Measurements from ENCODE around the gene GNLY.

Gene GNLY

DNA sequence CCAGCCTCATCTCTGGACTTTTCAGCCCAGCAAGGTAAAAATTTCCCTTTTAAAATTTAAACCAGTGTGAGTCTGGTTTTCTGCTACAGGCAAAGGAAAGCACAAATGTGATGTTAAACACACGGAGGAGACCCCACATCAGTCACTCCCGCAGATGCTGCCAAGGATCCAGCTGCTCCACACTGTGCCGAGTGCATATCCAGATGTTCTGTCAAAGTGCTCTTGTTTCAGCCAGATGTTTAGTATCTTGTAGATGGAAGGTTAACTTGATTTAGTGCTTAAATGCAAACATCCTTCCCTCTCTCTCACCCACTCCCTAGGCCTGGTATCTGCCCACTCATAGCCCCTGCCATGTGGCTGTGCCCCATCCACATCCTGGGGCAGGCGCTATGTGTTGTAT lies 43.8 kb downstream of the GNLY start:
- no peak overlapping the region for H3K4me3 ChIP-seq (ENCODE audit: low read depth, low read length)
- TF ChIP-seq, protein P1, sequence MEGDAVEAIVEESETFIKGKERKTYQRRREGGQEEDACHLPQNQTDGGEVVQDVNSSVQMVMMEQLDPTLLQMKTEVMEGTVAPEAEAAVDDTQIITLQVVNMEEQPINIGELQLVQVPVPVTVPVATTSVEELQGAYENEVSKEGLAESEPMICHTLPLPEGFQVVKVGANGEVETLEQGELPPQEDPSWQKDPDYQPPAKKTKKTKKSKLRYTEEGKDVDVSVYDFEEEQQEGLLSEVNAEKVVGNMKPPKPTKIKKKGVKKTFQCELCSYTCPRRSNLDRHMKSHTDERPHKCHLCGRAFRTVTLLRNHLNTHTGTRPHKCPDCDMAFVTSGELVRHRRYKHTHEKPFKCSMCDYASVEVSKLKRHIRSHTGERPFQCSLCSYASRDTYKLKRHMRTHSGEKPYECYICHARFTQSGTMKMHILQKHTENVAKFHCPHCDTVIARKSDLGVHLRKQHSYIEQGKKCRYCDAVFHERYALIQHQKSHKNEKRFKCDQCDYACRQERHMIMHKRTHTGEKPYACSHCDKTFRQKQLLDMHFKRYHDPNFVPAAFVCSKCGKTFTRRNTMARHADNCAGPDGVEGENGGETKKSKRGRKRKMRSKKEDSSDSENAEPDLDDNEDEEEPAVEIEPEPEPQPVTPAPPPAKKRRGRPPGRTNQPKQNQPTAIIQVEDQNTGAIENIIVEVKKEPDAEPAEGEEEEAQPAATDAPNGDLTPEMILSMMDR (IDR thresholded peaks at IDR 0.05; ENCODE audit: borderline replicate concordance, insufficient read depth, low read depth, low read length): no peak

DNA sequence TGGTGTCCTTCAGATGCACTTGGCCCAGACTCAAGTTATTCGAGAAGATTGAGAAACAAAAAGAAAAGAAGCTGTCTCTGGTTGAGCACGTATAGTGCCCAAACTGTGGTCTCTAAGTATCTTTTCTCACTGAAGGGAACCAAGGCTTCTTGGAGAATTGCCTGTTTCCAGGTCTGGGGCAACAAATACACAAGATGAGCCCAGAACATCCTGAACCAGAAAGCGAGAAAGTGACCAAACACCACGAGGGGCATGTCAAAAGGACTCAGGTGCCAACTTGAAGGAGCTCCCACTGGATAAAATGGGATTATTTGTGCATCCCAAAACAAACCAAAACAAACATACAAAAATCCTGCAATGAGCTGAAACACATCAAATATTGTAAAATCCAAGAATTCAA lies 46.0 kb downstream of the GNLY start:
- TF ChIP-seq, protein P1 (IDR thresholded peaks at IDR 0.05; ENCODE audit: borderline replicate concordance, insufficient read depth, low read depth, low read length): no peak

DNA sequence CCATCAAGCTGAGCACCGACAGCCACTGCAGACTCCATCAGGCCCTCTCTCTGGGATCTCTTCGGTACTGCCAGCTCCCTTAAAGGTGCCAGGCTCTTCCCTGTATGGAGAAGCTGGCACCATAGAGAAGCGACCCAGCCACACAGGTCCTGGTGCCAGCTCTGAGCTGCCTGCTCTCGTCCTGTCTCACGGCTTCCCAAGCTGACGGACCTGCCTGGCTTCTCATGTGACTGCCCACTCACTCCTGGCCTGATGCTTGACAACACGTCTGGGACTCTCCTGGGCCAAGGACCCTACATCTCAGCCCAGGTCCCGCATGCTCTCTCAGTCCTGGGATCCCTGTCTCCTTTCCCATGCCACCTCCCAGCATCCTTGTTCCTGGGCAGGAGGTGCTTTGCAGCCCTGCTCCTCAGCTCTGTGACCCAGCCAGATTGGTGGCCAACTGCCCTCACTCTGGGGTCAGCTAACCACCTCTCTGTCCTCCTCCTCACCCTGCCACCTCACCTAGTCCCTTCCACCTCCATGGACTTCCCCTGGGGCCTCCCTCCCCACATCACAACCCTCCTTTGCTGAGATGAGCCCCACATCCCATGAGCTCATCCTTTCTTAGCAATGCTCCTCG lies 47.2 kb downstream of the GNLY start:
- TF ChIP-seq, protein P1 (IDR thresholded peaks at IDR 0.05; ENCODE audit: borderline replicate concordance, insufficient read depth, low read depth, low read length): no peak

More for the DNA sequence above, 46.0 kb downstream of the GNLY start:
- no peak overlapping the region for H3K4me3 ChIP-seq (ENCODE audit: low read depth, low read length)

DNA sequence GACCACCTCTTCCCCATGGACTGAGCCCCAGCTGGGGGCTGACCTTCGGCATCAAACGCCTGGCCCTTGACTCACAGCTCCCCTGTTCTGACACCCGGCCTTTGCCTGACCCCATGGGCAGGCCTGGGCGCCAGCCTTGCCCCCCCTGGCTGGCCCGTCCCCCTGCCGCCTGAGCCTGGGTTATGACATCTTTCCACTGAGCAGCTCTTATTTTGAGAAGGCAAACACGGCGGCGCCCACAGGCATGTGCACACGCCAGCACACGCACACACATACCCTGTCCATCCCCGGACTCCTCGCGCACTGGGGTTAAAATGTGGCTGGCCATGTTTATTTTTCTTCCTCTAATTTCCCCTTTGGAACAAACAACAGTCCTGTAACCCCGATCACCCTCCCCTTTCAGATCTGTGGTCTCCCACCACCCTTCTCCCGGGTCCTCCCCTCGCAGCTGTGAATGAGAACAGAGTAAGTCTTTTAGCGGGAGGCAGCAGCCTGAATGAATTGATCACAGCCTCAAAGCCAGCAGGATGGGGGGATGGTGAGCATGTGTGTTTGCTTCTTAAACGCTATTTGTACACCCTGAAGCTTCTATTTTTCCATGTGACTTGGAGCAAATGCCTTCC lies 47.8 kb downstream of the GNLY start:
- no peak overlapping the region for H3K4me3 ChIP-seq (ENCODE audit: low read depth, low read length)

More for the DNA sequence above, 47.2 kb downstream of the GNLY start:
- H3K4me3 ChIP-seq (ENCODE audit: low read depth, low read length): no peak overlapping the region

DNA sequence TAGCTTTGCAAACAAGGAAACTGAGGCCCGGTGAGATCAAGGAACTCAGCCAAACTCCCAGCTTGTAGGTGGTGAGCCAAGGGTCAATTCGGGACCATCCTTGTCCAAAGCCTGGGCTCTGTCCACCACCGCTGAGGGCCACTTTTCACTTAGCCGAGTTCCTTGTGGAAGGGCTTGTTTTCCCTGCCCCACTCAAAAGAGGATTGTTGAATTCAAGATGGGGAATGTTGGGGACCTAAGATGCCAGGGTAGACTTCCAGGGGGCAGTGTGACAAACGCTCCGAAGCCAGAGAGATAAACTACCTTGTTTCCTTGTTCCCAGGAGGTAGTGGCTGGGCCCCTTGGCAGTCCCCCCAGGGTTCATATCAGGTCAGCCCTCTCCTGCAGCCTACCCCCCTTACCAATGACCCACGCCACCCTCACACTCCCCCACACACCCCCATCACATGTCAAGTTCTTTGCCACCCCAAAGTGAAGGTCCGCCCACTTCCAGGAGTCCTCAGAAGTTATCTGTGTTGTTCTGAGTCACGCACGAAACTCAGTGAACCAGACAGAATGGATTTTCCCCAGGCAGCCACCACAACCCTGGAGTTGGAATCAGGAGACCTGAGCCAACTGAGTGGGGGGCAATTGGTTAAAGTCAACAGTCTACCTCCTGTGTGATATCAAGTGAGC lies 49.3 kb downstream of the GNLY start:
- TF ChIP-seq, protein P1 (IDR thresholded peaks at IDR 0.05; ENCODE audit: borderline replicate concordance, insufficient read depth, low read depth, low read length): no peak
- H3K4me3 ChIP-seq (ENCODE audit: low read depth, low read length): no peak overlapping the region

More for the DNA sequence above, 47.8 kb downstream of the GNLY start:
- TF ChIP-seq, protein P1 (IDR thresholded peaks at IDR 0.05; ENCODE audit: borderline replicate concordance, insufficient read depth, low read depth, low read length): no peak

DNA sequence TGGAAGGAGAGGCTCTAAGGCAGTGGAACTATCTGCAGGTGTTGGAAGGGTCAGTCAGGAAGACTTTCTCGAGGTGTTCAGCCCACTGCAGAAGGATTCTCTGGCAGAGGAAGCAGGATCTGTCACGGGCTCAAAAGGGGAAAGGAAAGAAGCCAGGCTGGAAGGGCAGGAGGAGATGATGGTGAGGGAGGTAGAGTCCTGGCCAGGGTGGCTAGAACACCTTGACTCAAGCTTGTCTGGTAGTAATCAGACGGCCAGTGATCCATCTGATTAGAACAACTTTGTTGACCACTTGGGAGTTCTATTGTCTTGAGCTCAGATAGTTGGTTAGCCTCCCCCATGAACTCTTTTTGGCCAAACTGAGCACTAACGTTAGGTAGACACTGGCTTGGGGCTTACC lies 49.9 kb downstream of the GNLY start:
- H3K4me3 ChIP-seq (ENCODE audit: low read depth, low read length): no peak overlapping the region
- TF ChIP-seq, protein P1 (IDR thresholded peaks at IDR 0.05; ENCODE audit: borderline replicate concordance, insufficient read depth, low read depth, low read length): no peak

Measured in GM12875 (cell line).